Measurements from ENCODE around the gene OAT. TPM values are rescaled to one million over a fixed set of nuclear protein-coding genes. Genes with fewer than 3 reads are reported as not detected.

OAT gene
- total and polyA plus RNA-seq, 10 of the 15 experiments (the other 5 are each of a cell fraction or from before 2014, with no cell fraction given), result 1.2 to 9.8 (median 1.6) TPM

GRCh38 chr10:124467165-124467564, 48.4 kb upstream of the OAT start:
- in situ Hi-C loops (cut with MboI), result no loop called here
- CTCF ChIA-PET, result no interaction called here
- Histone ChIP-seq H3K4me1 (ENCODE audit: control insufficient read depth, insufficient read depth, low read length) (peaks cover 18% of the 10 kb centered on the region), H3K9me3 (replicated peaks; ENCODE audit: control insufficient read depth, insufficient read depth, low read length) (no peaks in the 10 kb centered on the region), H3K79me2 (ENCODE audit: control insufficient read depth, insufficient read depth, low read length) (no peaks in the 10 kb centered on the region), H2AFZ (ENCODE audit: control insufficient read depth, low read depth, low read length) (no peak overlapping the region), H4K20me1 (ENCODE audit: control insufficient read depth, insufficient read depth) (no peaks in the 10 kb centered on the region), H3K9ac (ENCODE audit: control insufficient read depth, insufficient read depth, low read length) (no peak overlapping the region), H3K36me3 (ENCODE audit: control insufficient read depth in 2 of 2, insufficient read depth in 2 of 2, low read length in 1 of 2) (no peaks in the 10 kb centered on the region), H3K27me3 (replicated peaks in 1 of 2; ENCODE audit: control insufficient read depth in 2 of 2, insufficient read depth in 2 of 2, low read length in 1 of 2) (no peaks in the 10 kb centered on the region), H3K27ac (ENCODE audit: control insufficient read depth, insufficient read depth) (no peak overlapping the region), H3K4me3 (no peak overlapping the region), H3K4me2 (ENCODE audit: control insufficient read depth, insufficient read depth) (no peak overlapping the region)
- POLR2A ChIA-PET, result no interaction called here
- SMC1A ChIA-PET (ENCODE audit: uncharacterized antibody, unreplicated experiment), result no interaction called here
- 80% methylated on average over 1 of the region's 4 CpGs for WGBS (ENCODE audit: insufficient coverage, insufficient replicate concordance, low lambda C conversion rate, missing lambda C conversion rate)
- RAD21 ChIA-PET (ENCODE audit: unreplicated experiment), result no interaction called here
- DNase-seq (ENCODE audit: low read depth, low spot score), result no peak
- no TSS peak for BruUV-seq (replicated peaks)
- intact Hi-C loops (cut with micrococcal nuclease; ENCODE audit: unreplicated experiment), result no loop called here
- no peak for ATAC-seq
- TF ChIP-seq WRNIP1 (IDR thresholded peaks at IDR 0.05; ENCODE audit: borderline replicate concordance, low read depth, low read length) (no peak), CTCF (IDR thresholded peaks at IDR 0.05 in 2 of 3, conservative IDR thresholded peaks at IDR 0.05 in 1 of 3; ENCODE audit: control insufficient read depth in 2 of 3, extremely low read depth in 1 of 3, insufficient read depth in 1 of 3, low read depth in 3 of 3, low read length in 3 of 3) (no peak), CBX5 (IDR thresholded peaks at IDR 0.05; ENCODE audit: low read depth) (no peak), E4F1 (IDR thresholded peaks at IDR 0.05; ENCODE audit: borderline replicate concordance, partially characterized antibody) (no peak), USF1 (IDR thresholded peaks at IDR 0.05; ENCODE audit: borderline replicate concordance, extremely low read length, insufficient read depth, low read depth, low read length) (no peak), GABPA (IDR thresholded peaks at IDR 0.05; ENCODE audit: low read depth) (no peak), ZSCAN29 (IDR thresholded peaks at IDR 0.05) (no peak), EED (IDR thresholded peaks at IDR 0.05; ENCODE audit: low read depth) (no peak), ELK1 (IDR thresholded peaks at IDR 0.05; ENCODE audit: low read depth, low read length) (no peak), EP300 (IDR thresholded peaks at IDR 0.05; ENCODE audit: borderline replicate concordance in 1 of 2, control insufficient read depth in 1 of 2, low read depth in 2 of 2, low read length in 2 of 2) (no peak), KLF5 (IDR thresholded peaks at IDR 0.05; ENCODE audit: partially characterized antibody) (no peak), KDM1A (IDR thresholded peaks at IDR 0.05; ENCODE audit: borderline replicate concordance) (no peak), NFIC (IDR thresholded peaks at IDR 0.05; ENCODE audit: low read depth, low read length) (no peak)
- FAIRE-seq, result no peak

Data from GM12878 (cell line).